Measurements from ENCODE around the gene BCL2L14.

DNA sequence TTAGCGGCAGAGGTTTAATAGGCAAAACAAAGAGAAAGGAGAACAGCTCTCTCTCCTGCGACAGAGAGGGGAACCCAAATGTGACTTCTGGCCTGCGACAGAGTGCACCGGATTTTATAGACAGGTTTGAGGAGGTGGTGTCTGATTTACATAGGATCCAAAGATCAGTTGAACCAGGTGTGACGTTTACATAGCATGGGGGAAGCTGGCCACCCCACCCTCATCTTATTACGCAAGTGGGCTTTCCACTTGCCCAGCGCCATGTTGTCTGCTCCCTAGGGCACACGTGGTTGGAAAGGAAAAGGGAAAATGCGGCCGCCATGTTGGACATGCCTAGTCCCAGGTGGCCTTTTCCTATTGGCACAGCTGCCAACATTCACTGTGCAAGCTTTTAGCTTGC lies 17.4 kb downstream of the BCL2L14 start:
- TF ChIP-seq YY1 (IDR thresholded peaks at IDR 0.05; ENCODE audit: low read depth) (no peak), EP300 (IDR thresholded peaks at IDR 0.05; ENCODE audit: borderline replicate concordance) (no peak), RAD21 (IDR thresholded peaks at IDR 0.05; ENCODE audit: low read depth) (no peak), CREB1 (IDR thresholded peaks at IDR 0.05; ENCODE audit: low read depth) (no peak), TEAD4 (IDR thresholded peaks at IDR 0.05) (no peak), ZBTB7A (IDR thresholded peaks at IDR 0.05; ENCODE audit: low read depth) (no peak)
- TF ChIP-seq, protein P1, sequence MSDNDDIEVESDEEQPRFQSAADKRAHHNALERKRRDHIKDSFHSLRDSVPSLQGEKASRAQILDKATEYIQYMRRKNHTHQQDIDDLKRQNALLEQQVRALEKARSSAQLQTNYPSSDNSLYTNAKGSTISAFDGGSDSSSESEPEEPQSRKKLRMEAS (IDR thresholded peaks at IDR 0.05) = no peak
- TF ChIP-seq, protein P2, sequence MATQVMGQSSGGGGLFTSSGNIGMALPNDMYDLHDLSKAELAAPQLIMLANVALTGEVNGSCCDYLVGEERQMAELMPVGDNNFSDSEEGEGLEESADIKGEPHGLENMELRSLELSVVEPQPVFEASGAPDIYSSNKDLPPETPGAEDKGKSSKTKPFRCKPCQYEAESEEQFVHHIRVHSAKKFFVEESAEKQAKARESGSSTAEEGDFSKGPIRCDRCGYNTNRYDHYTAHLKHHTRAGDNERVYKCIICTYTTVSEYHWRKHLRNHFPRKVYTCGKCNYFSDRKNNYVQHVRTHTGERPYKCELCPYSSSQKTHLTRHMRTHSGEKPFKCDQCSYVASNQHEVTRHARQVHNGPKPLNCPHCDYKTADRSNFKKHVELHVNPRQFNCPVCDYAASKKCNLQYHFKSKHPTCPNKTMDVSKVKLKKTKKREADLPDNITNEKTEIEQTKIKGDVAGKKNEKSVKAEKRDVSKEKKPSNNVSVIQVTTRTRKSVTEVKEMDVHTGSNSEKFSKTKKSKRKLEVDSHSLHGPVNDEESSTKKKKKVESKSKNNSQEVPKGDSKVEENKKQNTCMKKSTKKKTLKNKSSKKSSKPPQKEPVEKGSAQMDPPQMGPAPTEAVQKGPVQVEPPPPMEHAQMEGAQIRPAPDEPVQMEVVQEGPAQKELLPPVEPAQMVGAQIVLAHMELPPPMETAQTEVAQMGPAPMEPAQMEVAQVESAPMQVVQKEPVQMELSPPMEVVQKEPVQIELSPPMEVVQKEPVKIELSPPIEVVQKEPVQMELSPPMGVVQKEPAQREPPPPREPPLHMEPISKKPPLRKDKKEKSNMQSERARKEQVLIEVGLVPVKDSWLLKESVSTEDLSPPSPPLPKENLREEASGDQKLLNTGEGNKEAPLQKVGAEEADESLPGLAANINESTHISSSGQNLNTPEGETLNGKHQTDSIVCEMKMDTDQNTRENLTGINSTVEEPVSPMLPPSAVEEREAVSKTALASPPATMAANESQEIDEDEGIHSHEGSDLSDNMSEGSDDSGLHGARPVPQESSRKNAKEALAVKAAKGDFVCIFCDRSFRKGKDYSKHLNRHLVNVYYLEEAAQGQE (IDR thresholded peaks at IDR 0.05; ENCODE audit: low read depth) = no peak

All from Ishikawa (cell line).